GM21360 (cell line): ENCODE data around the gene BMERB1.
"Not testable (repeated sequence)": the region's sequence is repeated elsewhere in the genome, so short reads cannot be mapped to it uniquely, and the experiment has no call there.

ENCODE experiments used
- ATAC-seq: cut with Tn5 transposase; IDR thresholded peaks from one replicate; pipeline ENCODE4 v1.9.1; 2021; ENCODE audit warnings: mild to moderate bottlenecking, moderate library complexity; ENCODE audit not compliant: unreplicated experiment

BMERB1 gene

DNA sequence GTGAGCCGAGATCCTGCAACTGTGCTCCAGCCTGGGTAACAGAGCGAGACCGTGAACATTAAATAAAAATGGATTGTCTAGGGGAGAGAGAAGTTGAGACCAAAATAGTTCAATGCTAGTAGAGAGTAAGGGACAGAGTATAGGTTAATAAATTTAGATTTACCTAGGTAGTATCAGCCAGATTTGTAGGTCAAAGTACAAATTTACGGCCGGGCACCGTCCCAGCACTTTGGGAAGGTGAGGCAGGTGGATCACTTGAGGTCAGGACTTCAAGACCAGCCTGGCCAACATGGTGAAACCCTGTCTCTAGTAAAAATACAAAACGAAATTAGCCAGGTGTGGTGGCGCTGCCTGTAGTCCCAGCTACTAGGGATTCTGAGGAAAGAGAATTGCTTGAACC lies 12.2 kb upstream of the BMERB1 start:
- ATAC-seq, result no peak

DNA sequence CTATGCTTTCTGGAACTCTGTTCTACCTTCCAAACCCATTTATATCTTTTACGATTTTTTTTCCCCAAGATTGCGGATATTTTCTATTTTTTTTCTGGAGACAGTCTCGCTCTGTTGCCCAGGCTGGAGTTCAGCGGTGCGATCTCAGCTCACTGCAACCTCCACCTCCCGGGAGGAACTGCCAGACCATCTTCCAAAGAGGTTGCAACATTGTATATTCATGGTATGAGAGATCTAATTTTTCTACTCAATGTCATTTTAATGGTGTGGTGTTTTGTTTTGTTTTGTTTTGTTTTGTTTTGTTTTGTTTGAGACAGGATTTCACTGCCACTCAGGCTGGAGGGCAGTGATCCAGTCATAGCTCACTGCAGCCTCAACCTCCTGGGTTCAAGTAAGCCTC lies 8.5 kb upstream of the BMERB1 start:
- ATAC-seq, result no peak

DNA sequence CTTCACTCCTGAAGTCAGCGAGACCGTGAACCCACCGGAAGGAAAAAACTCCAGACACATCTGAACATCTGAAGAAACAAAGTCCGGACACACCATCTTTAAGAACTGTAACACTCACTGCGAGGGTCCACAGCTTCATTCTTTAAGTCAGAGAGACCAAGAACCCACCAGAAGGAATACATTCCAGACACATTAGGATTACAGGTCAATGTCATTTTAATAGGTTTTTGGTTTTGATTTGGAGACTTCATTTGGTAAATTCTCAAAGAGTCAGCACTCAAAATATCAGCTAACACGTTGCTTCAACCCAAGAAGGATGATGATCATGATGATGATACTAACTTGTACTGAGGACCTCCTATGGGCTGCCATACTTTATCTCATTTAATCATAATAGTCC lies 7.6 kb upstream of the BMERB1 start:
- ATAC-seq, result no peak

DNA sequence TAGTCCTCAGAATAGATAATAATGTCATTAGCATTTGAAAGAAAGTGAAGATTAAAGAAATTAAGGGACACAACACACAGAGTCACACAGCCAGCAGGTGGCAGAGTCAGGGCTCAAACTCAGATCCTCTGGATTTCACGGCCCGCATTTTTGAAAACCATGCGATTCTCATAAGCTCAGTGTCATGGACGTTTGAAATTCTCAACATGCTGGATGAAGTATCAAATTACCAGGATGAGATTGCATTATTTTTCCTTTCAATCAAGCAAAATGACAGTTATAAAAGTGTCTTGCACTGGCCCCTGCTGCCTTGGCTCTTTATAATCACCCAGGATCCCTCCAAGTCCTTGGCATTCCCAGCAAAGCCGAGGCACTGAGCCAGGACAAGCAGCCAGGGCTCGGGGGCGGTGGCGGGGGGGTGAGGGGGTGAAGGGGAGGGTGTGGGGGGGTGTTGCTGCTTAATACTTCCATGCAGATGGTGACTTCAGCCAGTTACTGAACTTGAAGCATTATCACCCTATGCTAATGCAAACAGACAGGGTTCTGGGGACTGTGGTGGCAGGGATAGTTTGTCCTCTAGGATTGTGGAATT lies 6.6 kb upstream of the BMERB1 start:
- no peak for ATAC-seq

DNA sequence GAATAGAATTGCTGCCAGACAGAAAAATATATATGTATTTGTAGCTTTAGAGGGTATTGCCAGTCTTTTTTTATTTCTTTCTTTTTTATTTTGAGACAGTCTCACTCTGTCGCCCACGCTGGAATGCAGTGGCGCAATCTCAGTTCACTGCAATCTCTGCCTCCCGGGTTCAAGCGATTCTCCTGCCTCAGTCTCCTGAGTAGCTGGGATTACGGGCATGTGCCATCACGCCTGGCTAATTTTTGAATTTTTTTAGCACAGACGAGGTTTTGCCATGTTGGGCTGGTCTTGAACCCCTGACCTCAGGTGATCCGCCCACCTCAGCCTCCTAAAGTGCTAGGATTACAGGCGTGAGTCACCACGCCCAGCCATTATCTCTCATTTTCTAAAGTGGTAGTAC lies 3.5 kb upstream of the BMERB1 start:
- ATAC-seq, result not testable (repeated sequence)

DNA sequence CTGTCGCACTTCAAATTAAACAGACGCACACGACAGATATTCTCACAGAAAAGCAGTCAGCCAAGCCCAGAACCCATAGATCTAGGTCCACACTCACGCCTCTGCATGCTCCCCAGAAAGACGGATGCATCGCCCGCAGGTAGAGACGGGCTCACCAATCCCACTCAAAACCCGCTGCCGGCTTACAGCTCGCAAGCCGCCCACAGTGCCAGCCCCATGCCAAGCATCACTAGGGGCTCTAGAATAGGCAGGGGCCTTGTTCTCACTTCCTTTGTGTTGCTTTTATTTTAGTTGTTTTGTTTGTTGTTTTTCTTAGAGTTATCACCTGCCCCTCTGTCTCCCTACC lies 336 bp upstream of the BMERB1 start:
- ATAC-seq, result no peak

DNA sequence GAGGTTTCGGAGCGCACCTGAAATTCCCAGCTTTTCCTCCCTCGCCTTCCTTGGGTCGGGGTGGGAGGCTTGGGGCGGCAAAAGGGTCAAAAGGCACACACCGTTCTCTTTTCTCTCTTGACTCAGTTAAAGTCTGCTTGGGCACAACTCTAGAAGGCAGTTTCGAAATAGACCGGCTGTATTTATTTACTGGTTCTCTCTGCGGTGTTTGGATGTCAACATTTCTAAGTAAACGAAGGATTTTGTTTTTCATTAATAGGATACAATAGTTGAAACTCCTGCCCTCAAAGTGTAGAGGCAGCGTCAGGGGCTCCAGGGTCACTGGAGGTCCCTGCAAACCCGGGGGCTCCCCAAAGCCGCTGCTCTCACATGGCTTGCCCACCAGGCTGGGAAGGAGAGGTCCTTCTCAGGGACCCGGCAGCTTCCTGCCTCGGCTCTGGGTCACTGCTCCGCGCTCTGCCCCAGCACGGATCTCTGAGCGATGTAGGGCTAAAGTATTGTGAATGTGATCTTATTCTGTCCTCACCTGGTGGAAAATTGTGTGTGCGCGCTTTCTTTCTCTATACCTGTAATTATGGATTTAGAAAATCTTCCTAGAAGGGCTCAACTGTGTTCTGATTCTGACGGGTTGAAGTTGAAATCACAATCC lies 952 bp downstream of the BMERB1 start:
- ATAC-seq, result no peak

DNA sequence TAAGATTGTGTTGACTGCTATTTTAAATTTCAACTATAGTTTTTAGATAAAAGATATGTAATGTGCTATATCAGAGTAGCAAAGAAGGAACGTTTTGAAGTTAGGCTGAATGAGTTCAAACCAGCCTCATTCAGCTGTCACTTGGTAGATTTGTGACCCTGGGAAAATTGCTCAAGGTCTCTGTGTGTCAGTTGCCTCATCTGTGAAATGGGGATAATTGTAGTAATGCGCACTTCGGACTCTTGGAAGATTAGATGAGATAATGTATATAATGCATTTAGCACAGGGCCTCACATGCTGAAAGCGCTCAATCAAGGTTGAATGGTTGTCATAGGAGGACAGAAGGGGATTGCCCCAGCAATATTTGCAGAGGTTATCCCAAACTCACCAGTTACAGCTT lies 4.7 kb downstream of the BMERB1 start:
- ATAC-seq, result no peak

DNA sequence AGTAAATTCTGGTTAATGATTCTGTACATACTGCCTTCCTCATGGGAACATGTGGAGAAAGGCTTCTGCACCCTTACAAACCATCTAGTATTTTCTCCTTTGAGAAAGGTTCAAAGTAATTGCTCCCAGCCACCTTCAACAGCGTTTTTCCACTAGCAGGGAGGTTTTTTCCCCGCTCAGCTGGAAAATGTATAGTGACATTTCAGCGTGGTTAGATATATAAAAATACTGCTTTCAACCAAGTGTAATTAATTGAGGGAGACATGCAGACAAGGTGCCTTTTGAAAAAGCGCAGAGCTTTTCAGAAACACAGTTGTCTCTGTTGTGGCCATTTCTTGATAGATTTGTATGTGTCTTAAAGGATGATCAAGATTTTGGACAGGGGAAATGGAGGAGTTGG lies 5.1 kb downstream of the BMERB1 start:
- no peak for ATAC-seq

DNA sequence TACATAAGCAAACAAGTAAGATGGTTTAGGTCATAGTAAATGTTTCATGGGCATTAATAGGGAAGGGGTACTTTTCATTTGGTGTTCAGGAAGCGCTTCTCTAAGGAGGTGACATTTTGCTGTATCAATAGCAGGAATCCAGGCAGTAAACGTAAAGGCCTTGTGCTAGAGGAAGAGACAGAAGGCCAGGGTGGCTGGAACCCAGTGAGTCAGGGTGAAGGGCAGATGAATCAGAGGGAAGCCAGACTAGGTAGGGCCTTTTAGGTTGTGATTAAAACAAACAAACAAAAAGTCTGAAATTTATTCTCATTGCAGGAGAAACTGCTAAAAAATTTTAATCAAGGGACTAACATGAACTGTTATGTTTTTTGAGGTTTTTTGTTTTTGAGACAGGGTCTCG lies 6.5 kb downstream of the BMERB1 start:
- no peak for ATAC-seq

DNA sequence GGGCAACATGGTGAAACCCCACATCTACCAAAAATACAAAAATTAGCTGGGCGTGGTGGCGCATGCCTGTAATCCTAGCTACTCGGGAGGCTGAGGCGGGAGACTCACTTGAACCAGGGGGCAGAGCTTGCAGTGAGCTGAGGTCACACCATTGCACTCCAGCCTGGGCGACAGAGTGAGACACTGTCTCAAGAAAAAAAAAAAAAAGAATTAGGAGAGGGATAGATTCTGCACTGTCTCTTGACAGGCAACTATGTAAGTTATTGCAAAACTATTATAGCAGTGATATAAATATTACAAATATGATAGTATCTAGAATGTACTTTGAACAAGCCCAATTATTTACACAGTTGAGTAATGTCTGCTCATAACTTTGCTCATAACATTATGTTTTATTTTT lies 7.8 kb downstream of the BMERB1 start:
- ATAC-seq, result not testable (repeated sequence)

DNA sequence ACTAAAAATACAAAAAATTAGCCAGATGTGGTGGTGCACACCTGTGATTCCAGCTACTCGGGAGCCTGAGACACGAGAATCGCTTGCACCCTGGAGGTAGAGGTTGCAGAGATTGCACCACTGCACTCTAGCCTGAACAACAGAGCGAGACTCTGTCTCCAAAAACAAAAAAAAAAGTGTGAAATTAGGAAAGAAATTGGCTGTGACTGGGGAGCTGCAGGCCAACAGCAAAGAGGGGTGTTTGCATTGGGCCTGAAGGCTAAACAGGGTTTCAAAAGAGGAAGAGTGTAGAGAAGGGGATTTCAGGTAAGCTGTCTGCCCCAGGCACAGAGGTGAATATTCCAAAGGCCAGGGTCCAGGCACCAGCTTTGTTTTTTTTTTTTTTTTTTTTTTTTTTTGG lies 9.4 kb downstream of the BMERB1 start:
- no peak for ATAC-seq

DNA sequence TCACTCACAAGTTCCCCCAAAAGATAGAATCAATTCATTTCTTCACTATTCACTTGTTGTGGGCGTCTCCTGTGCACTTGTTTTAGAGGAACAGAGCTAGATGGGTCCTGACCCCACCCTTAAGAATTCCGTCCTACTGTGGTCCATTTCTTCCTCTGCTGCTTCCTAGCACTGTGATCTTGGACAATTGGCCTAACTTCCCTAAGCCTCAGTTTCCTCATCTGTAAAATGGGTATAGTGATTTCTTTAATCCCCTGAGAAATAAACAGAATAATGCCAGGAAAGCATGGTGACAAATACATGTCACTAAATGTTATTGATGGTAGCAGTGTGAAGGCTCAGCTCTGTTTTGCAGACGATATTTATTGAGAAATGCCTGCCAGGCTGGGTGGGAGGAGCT lies 9.9 kb downstream of the BMERB1 start:
- ATAC-seq, result no peak

DNA sequence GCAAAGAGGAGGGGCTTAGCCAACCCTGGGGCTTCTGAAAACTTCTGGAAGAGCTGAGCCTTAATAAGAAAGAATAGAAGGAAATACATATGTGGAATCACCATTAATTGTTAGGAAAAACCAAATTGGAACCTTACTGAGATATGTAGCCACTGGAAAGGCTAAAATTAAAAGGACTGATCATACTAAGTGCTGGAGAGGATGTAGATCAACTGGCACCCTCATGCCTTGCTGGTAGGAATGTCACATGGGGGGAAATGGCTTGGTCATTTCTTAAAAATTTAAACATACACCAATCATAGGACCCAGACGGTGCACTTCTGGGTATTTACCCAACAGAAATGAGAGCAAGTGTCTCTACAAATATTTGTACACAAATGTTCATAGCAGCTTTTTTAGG lies 11.1 kb downstream of the BMERB1 start:
- no peak for ATAC-seq

DNA sequence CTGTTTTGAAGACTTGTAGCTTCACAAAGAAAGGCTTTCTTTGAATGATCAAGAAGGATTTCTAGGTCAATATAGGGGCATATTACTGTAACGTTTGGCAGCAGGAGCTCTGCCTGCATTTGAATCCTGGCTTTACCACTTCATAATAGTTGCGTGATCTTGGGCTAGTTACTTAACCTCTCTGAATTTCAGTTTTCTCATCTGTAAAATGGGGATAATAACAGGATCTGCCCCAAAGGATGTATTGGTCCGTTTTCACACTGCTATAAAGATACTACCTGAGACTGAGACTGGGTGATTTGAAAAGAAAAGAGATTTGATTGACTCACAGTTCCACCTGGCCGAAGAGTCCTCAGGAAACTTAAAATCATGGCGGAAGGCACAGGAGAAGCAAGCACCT lies 12.5 kb downstream of the BMERB1 start:
- no peak for ATAC-seq

DNA sequence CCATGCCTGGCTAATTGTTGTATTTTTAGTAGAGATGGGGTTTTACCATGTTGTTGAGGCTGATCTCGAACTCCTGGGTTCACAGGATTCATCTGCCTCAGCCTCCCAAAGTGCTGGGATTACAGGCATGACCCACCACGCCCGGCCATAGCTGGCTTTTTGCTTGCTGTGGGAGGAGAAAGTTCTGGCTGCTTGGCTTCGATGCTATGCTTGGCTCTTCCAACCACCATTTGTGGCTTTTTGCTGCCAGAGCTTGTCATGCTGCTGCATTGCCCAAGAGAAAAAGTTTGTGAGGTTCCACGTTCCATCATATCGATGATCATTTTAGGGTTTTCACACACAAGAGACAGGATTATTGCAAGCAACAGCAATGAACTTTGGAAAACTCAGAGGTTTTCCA lies 16.2 kb downstream of the BMERB1 start:
- no peak for ATAC-seq

DNA sequence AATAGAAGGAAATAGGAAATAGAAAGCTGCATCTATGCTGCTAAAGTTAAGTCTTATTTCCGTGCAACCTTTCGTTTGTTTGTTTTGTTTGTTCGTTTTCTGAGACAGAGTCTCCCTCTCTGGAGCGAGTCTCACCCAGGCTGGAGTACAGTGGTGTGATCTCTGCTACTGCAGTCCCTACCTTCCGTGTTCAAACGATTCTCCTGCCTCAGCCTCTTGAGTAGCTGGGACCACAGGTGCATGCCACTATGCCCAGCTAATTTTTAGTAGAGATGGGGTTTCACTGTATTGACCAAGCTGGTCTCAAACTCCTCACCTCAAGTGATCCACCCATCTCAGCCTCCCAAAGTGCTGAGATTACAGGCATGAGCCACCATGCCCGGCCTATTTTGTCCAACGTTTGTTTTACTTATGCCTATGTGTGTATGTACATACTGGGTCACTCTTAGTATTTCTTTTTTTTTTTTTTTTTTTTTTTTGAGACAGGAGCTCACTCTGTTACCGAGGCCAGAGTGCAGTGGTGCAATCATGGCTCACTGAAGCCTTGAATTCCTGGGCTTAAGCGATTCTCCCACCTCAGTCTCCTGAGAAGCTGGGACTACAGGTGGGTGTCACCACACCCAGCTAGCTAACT lies 16.8 kb downstream of the BMERB1 start:
- no peak for ATAC-seq

DNA sequence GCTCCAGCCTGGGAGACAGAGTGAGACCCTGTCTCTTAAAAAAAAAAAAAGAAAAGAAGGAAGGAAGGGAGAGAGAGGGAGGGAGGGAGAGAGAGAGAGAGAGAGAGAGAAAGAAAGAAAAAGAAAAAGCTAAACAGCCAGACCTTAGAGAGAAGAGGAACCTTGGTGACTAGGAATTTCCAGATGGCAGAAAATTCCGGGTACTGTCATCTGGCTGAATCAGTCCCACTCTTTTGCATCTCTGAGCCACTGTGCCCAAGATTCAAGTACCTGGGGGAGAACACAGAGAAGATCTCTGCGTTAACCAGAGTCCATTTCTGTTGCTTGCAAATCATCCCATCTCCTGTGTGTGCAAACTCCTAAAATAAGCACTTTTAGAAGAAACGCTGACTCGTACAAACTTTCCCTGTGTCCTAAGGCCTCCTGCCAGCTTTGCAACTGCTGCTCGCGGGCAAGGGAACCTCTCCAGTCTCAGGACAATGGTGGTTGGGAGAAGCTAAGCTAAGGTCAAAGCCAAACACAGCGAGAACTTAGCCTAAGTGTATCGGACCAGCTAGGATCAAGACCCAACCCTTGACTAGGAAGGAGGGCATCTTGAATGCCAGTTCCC lies 18.0 kb downstream of the BMERB1 start:
- ATAC-seq, result no peak

DNA sequence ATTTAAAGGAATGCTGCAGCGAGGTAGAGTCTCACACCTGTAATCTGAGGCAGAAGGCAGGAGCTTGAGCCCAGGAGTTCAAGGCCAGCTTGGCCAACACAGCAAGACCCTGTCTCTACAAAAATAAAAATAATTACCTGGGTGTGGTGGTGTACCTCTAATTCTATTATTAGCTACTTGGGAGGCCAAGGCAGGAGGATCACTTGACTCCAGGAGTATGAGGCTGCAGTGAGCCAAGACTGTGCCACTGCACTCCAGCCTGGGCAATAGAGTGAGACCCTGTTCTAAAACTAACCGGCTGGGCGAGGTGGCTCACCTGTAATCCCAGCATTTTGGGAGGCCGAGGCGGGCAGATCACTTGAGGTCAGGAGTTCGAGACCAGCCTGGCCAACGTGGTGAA lies 18.9 kb downstream of the BMERB1 start:
- not testable (repeated sequence) for ATAC-seq

DNA sequence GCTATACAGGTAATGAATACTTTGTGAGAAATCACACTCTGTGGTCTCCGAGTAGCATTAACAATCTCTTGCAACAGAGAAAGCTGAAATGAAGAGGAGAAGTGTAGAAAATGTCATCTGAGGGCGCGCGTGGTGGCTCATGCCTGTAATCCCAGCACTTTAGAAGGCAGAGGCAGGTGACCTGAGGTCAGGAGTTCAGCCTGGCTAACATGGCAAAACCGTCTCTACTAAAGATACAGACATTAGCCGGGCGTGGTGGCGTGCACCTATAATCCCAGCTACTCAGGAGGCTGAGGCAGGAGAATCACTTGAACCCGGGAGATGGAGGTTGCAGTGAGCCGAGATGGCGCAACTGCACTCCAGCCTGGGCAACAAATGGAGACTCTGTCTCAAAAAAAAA lies 20.5 kb downstream of the BMERB1 start:
- not testable (repeated sequence) for ATAC-seq

DNA sequence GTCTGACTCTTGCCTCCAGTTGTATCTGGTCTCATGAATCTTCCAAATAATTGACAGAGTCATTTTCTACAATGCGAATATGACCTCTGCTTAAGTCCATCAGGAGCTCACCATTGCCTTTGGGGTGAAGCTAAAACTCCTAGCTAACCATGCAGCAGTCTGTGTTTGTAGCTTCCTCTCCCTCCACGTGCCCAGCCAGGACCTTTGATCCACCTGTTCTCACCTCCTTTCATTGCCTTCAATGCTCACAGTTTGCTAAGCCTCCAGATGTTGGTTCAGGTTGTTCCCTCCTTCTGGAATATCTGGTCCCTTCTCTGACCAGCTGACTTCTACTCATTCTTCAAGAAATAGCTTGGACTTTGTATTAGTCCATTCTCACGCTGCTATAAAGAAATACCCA lies 23.0 kb downstream of the BMERB1 start:
- no peak for ATAC-seq

DNA sequence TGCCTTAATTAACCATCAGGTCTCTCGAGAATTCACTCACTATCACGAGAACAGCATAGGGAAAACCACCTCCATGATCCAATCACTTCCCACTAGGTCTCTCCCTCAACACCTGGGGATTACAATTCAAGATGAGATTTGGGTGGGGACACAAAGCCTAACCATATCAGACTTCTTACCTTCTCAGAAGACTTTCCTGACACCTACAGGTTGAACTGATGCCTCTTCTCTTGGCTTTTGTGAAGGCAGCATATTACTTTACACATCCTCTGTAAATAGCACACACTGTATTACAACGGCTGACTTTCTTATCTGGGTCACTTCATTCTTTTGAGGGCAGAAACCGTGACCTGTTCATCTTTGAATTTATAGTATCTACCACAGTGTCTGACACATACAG lies 23.6 kb downstream of the BMERB1 start:
- no peak for ATAC-seq
